T-cell (primary cell): ENCODE results near the gene THRA. TPM values are rescaled to one million over a fixed set of nuclear protein-coding genes. Genes with fewer than 3 reads are reported as not detected.

Source experiments
- ATAC-seq, 4 experiments: fragments of 200-7000 bp in 3 of 4; fragments of 150-1000 bp in 1 of 4; cut with Tn5 transposase; replicated peaks in 1 of 4; 1 replicate in 3 of 4; 2 replicates in 1 of 4; pipeline ENCODE4 v1.10.0; 2021; ENCODE audit warnings: moderate library complexity in 3 of 4, mild to moderate bottlenecking in 2 of 4, moderate number of reproducible peaks in 1 of 4
- CTCF ChIA-PET, 2 donors: fragments of 300-600 bp; sonication (Branson Sonifier 250); formaldehyde crosslinking; loops; one replicate each; lab custom pipeline; 2022; ENCODE audit warnings: antibody characterized with exemption in 2 of 2; lab: Charles Lee
- POLR2A ChIA-PET, 2 donors: fragments of 300-600 bp; sonication (Branson Sonifier 250); formaldehyde crosslinking; loops; one replicate each; lab custom pipeline; 2022; ENCODE audit warnings: antibody characterized with exemption in 2 of 2; lab: Charles Lee
- DNase-seq, 35 experiments: peaks; one replicate each; pipeline versions ENCODE4 v3.0.0 to v3.0.0-alpha.2; 2013 to 2023
- H3K27ac ChIP-seq: one replicate; pipeline ENCODE4 v1.5.1; 2013; ENCODE audit warnings: low read length
- H3K27me3 ChIP-seq, 2 experiments: replicated peaks in 1 of 2; 1 replicate in 1 of 2; 2 replicates in 1 of 2; pipeline versions ENCODE4 v1.6.1 to v1.7.0; 2013; ENCODE audit warnings: low read length in 1 of 2, mixed read lengths in 1 of 2; ENCODE audit not compliant: control insufficient read depth in 2 of 2, insufficient read depth in 2 of 2; ENCODE audit errors: extremely low read depth in 1 of 2
- H3K36me3 ChIP-seq, 2 donors: 1 replicate in 1 of 2; 2 replicates in 1 of 2; pipeline versions ENCODE4 v1.6.1 to v1.7.0; 2013; ENCODE audit warnings: low read length in 1 of 2; ENCODE audit not compliant: control insufficient read depth in 2 of 2, insufficient read depth in 1 of 2; ENCODE audit errors: extremely low read depth in 1 of 2
- H3K4me1 ChIP-seq, 2 experiments: 1 replicate in 1 of 2; 2 replicates in 1 of 2; pipeline versions ENCODE4 v1.6.1 to v1.7.0; 2013; ENCODE audit warnings: low read length in 2 of 2, mixed read lengths in 1 of 2; ENCODE audit not compliant: insufficient read depth in 2 of 2, control insufficient read depth in 1 of 2; ENCODE audit errors: extremely low read depth in 1 of 2
- H3K4me3 ChIP-seq, 2 donors: 1 replicate in 1 of 2; 2 replicates in 1 of 2; pipeline versions ENCODE4 v1.5.1 to v1.7.0; 2013; ENCODE audit warnings: mild to moderate bottlenecking in 2 of 2, low read length in 1 of 2, moderate library complexity in 1 of 2; ENCODE audit not compliant: control insufficient read depth in 1 of 2; ENCODE audit errors: extremely low read depth in 1 of 2
- H3K9me3 ChIP-seq: 2 replicates; pipeline ENCODE4 v1.7.0; 2013
- H3K27ac Mint-ChIP-seq, 2 donors: one replicate each; pipeline ENCODE4 v1.8.0; 2020 to 2021; ENCODE audit warnings: mild to moderate bottlenecking in 2 of 2, mixed read lengths in 2 of 2
- H3K27me3 Mint-ChIP-seq, 2 donors: one replicate each; pipeline ENCODE4 v1.8.0; 2021 to 2022; ENCODE audit warnings: mixed read lengths in 2 of 2
- H3K36me3 Mint-ChIP-seq: one replicate; pipeline ENCODE4 v1.8.0; 2021; ENCODE audit warnings: mixed read lengths
- H3K4me1 Mint-ChIP-seq, 3 donors: one replicate each; pipeline ENCODE4 v1.8.0; 2020 to 2022; ENCODE audit warnings: mixed read lengths in 3 of 3, mild to moderate bottlenecking in 1 of 3
- H3K4me3 Mint-ChIP-seq, 3 donors: one replicate each; pipeline ENCODE4 v1.8.0; 2020 to 2022; ENCODE audit warnings: mild to moderate bottlenecking in 3 of 3, mixed read lengths in 3 of 3, moderate library complexity in 3 of 3
- H3K9me3 Mint-ChIP-seq, 3 donors: one replicate each; pipeline ENCODE4 v1.8.0; 2020 to 2022; ENCODE audit warnings: mixed read lengths in 3 of 3
- WGBS: methylation state at CpG from one replicate; pipeline ENCODE4 v1.1.5; 2013; ENCODE audit warnings: missing lambda C conversion rate; ENCODE audit not compliant: insufficient coverage; 5-methylcytosine and 5-hydroxymethylcytosine counted together
- total RNA-seq, 35 experiments: library from RNA in 6 of 35; stranded (reverse) in 6 of 35; fragments of 120-200 nt in 1 of 35; gene quantifications; one replicate each; pipeline versions ENCODE4 v1.2.1 to v1.2.4 and lab custom pipeline; 2013 to 2026

THRA gene
- total RNA-seq, 5 donors from 2014 or later (not counting 1 experiment from before 2014, with no cell fraction given) = 30.4 to 54.0 (median 48.9) TPM

DNA sequence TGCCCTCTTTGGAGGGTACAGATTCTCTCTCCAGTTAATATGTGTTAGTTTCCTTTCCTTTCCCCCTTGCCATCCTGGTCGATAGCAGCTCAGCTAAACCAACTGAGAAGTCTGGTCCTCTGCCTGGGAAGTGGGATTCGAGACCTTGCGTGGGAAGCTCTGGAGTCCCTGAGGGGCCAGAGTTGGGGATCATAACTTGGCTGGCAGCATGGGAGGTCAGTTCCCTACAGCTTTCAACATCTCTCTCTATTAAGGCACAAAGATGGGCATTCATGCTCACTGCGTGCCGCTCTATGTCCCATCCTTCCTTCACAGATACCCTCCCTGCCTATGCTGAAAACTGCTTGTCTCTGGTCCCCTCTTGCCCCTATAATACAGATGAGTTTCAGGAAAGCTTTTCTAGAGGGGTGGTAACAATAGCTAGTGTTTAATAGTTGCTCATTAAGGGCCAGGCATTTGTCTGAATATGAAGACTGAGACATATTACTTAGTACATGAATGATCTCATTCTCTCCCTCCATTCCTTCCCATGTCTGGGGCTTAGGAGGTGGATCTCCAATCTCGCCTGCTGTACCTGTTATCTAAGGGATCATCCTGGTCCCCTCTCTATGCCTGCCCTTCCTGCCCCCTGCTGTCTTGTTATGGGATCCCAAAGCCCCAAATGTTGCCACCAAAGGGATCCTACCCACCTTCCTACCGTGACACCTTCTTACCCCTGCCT, 10.8 kb downstream of the THRA start:
- no peak overlapping the region for H3K4me3 ChIP-seq
- Mint-ChIP-seq H3K27me3 (no peaks in the 10 kb centered on the region), H3K4me1 (peaks cover 53 to 72% (median 66%) of the 10 kb centered on the region in 3 donors), H3K27ac (peak overlapping the region; percentile 78 to 84), H3K4me3 (no peak overlapping the region), H3K9me3 (no peaks in the 10 kb centered on the region), H3K36me3 (peaks cover 4% of the 10 kb centered on the region)
- peaks cover 30 to 63% of the 10 kb centered on the region in 2 experiments for H3K4me1 ChIP-seq
- DNase-seq = no peak
- no peaks in the 10 kb centered on the region for H3K9me3 ChIP-seq
- POLR2A ChIA-PET = no interaction called here
- CTCF ChIA-PET = interaction anchor here (0.5 to 2.9 kb wide), 5 partner anchors 12 to 113 kb away, joined by 3 to 16 read pairs (median 7); partner anchors contain the start of genes MED24 (in 1 of the 2) and THRA (in 1 of the 2)
- ATAC-seq = no peak
- H3K27me3 ChIP-seq = no peaks in the 10 kb centered on the region
- 88% methylated on average over 2 of the region's 7 CpGs for WGBS
- H3K36me3 ChIP-seq = peaks cover 11 to 35% of the 10 kb centered on the region in 2 donors
- peak overlapping the region; percentile 17 for H3K27ac ChIP-seq

DNA sequence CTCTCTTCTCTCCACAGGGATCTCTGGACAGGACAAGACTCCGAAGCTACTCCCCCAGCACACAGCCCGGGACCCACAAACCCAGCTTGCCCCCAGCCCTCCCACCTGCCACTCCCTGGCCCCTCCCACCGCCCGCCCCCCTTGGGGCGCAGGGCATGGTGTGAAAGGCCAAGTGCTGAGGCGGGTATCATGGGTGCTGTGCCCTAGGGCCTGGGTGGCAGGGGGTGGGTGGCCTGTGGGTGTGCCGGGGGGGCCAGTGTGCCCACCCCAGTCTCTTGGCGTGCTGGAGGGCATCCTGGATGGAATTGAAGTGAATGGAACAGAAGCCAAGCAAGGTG, 11.4 kb downstream of the THRA start:
- no peak overlapping the region for H3K27ac ChIP-seq
- no peaks in the 10 kb centered on the region for H3K27me3 ChIP-seq
- WGBS = 90% methylated on average over 3 of the region's 8 CpGs
- DNase-seq = no peak
- H3K4me1 Mint-ChIP-seq = peaks cover 48 to 66% (median 60%) of the 10 kb centered on the region in 3 donors
- peaks cover 4% of the 10 kb centered on the region for H3K36me3 Mint-ChIP-seq
- H3K27ac Mint-ChIP-seq = peak overlapping the region; percentile 78 to 84
- peaks cover 30 to 58% of the 10 kb centered on the region in 2 experiments for H3K4me1 ChIP-seq
- H3K36me3 ChIP-seq = peaks cover 16 to 38% of the 10 kb centered on the region in 2 donors
- H3K9me3 Mint-ChIP-seq = no peaks in the 10 kb centered on the region
- no peak for ATAC-seq
- H3K9me3 ChIP-seq = no peaks in the 10 kb centered on the region
- ChIA-PET POLR2A (no interaction called here), CTCF (interaction anchor here (1.4 to 2.9 kb wide), 5 partner anchors 12 to 78 kb away, joined by 3 to 16 read pairs (median 7); partner anchors contain the start of genes MED24 (in 1 of the 2) and THRA (in 1 of the 2))
- no peak overlapping the region for H3K4me3 Mint-ChIP-seq
- H3K4me3 ChIP-seq = no peak overlapping the region
- H3K27me3 Mint-ChIP-seq = no peaks in the 10 kb centered on the region

DNA sequence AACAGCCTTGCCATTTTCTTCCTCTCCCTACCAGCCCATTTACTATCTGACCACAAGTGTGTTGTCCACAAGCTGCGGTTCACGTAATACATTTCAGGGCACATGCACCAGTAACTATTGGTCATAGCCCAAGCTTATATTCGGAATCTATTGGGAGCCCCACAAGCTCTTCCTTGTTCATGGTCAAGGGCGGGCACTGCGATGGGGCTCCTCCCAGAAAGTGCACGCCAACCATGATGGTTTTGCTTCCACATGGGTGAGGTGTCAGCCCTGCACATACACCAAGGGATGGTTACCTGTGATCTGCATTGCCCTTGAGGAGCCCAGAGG, 12.1 kb downstream of the THRA start:
- H3K27ac Mint-ChIP-seq = peak overlapping the region; percentile 3 to 29
- CTCF ChIA-PET = interaction anchor here (0.6 to 2.9 kb wide), 18 partner anchors 9 to 1131 kb away, joined by 3 to 30 read pairs (median 6); partner anchors contain the start of genes MED24 (in 2 of the 2), NR1D1 (in 1 of the 2) and THRA (in 1 of the 2)
- WGBS = 69% methylated on average over 6 of the region's 6 CpGs
- Histone ChIP-seq H3K27me3 (no peaks in the 10 kb centered on the region), H3K4me3 (no peak overlapping the region), H3K36me3 (peaks cover 17 to 43% of the 10 kb centered on the region in 2 donors), H3K4me1 (peaks cover 23 to 51% of the 10 kb centered on the region in 2 experiments), H3K27ac (no peak overlapping the region), H3K9me3 (no peaks in the 10 kb centered on the region)
- ATAC-seq (no peak), DNase-seq (no peak)
- no peaks in the 10 kb centered on the region for H3K27me3 Mint-ChIP-seq
- H3K9me3 Mint-ChIP-seq = no peaks in the 10 kb centered on the region
- H3K4me1 Mint-ChIP-seq = peaks cover 41 to 59% (median 53%) of the 10 kb centered on the region in 3 donors
- H3K36me3 Mint-ChIP-seq = peaks cover 4% of the 10 kb centered on the region
- H3K4me3 Mint-ChIP-seq = no peak overlapping the region
- POLR2A ChIA-PET = interaction anchor here in 1 of 2 donors (0.6 kb wide), 1 partner anchor 49 kb away, joined by 3 read pairs; no protein-coding TSS in a partner anchor

DNA sequence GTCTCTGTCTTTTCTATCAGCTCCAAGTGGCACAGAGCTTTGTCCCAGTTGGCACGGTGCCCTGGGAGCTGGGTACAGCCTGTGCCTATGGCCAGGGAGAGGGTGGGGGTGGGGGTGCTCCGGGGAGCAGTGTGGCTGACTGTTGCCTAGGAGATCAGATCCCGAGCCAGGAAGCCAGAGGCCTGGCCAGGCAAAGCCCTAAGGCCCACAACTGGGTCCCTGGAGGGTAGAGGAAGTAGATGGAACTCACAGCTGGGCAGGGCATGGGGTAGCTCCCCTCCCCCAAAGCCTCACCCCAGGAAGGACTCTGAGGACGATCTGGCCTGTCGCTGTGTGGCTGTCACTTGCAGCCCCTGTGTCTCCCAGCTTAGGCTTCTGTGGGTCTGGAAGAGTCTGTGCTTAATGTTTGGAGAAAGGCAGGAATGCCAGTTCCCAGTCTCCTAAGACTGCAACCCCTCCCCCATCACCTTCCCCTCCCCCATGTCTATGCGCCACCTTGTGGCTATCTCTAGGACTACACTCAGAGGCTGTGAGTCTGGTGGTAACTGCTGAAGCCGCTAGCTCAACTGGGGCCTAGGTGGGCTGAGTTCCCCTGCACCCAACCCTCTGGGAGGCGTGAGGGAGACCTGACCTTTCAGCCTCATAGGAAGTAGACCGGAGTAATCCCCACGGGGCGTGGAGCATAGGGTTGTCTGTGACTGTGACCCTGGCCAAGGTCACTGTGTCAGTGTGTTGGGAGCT, 12.6 kb downstream of the THRA start:
- no peaks in the 10 kb centered on the region for H3K27me3 ChIP-seq
- Mint-ChIP-seq H3K36me3 (peaks cover 4% of the 10 kb centered on the region), H3K9me3 (no peaks in the 10 kb centered on the region), H3K27ac (peak overlapping the region; percentile 71 to 74), H3K4me3 (peak overlapping the region in 2 of 3 donors; percentile 36 to 47), H3K27me3 (no peaks in the 10 kb centered on the region), H3K4me1 (peaks cover 36 to 54% (median 48%) of the 10 kb centered on the region in 3 donors)
- peak; percentile 72 to 85 (median 80) for ATAC-seq
- no peak overlapping the region for H3K27ac ChIP-seq
- ChIA-PET POLR2A (interaction anchor here in 1 of 2 donors (0.6 kb wide), 1 partner anchor 49 kb away, joined by 5 read pairs; no protein-coding TSS in a partner anchor), CTCF (interaction anchor here (0.6 to 2.9 kb wide), 27 partner anchors 9 to 1132 kb away, joined by 3 to 30 read pairs (median 6); partner anchors contain the start of genes MED24 (in 2 of the 2), NR1D1 (in 1 of the 2), THRA (in 1 of the 2) and TOP2A (in 1 of the 2))
- peaks cover 17 to 43% of the 10 kb centered on the region in 2 donors for H3K36me3 ChIP-seq
- DNase-seq = peak in 31 of 35 experiments; percentile 32 to 82 (median 61)
- 25% methylated on average over 8 of the region's 11 CpGs for WGBS
- no peak overlapping the region for H3K4me3 ChIP-seq
- H3K9me3 ChIP-seq = no peaks in the 10 kb centered on the region
- H3K4me1 ChIP-seq = peaks cover 18 to 46% of the 10 kb centered on the region in 2 experiments

DNA sequence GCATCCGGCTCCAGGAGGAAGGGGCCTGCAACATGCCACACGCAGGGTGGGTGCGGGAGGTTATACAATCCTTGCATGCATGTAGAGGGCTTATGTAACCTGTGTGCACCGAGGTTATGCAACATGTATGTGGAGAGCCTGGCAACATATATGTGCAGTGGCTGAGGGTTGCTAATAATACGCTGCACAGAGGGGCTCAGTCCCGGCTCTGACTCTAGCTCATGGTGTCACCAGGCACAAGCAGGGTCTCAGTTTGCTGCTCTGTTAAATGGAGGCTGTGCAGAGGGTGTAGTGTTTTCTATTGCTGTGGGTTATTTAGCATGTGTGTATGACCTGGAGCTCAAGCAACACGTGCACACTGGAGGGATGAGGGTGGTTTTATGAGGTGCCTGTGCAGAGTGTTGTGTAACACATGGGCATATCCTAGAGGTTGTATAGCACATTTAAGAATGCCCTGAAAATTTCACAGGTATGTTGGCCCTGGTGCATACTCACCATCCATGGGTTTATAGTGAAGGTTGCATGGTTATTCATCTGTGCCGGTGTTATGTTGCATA, 13.3 kb downstream of the THRA start:
- Mint-ChIP-seq H3K4me1 (peaks cover 29 to 48% (median 43%) of the 10 kb centered on the region in 3 donors), H3K36me3 (peaks cover 4% of the 10 kb centered on the region), H3K27ac (peak overlapping the region; percentile 71 to 74), H3K9me3 (no peaks in the 10 kb centered on the region), H3K27me3 (no peaks in the 10 kb centered on the region), H3K4me3 (peak overlapping the region in 1 of 3 donors; percentile 36)
- Histone ChIP-seq H3K4me1 (peaks cover 12 to 39% of the 10 kb centered on the region in 2 experiments), H3K36me3 (peaks cover 19 to 43% of the 10 kb centered on the region in 2 donors), H3K27ac (no peak overlapping the region), H3K4me3 (no peak overlapping the region), H3K9me3 (no peaks in the 10 kb centered on the region), H3K27me3 (no peaks in the 10 kb centered on the region)
- ChIA-PET POLR2A (interaction anchor here in 1 of 2 donors (0.6 kb wide), 1 partner anchor 48 kb away, joined by 5 read pairs; no protein-coding TSS in a partner anchor), CTCF (interaction anchor here (0.6 to 2.9 kb wide), 24 partner anchors 9 to 342 kb away, joined by 3 to 30 read pairs (median 6); partner anchors contain the start of genes MED24 (in 1 of the 2), NR1D1 (in 1 of the 2), THRA (in 1 of the 2) and TOP2A (in 1 of the 2))
- WGBS = 90% methylated on average over 7 of the region's 8 CpGs
- ATAC-seq = no peak
- DNase-seq = no peak
